Measurements from ENCODE around the gene SLC27A1.
"Not testable (repeated sequence)": the region's sequence is repeated elsewhere in the genome, so short reads cannot be mapped to it uniquely, and the experiment has no call there.

Gene SLC27A1

GRCh38 chr19:17503240-17503639, 32.9 kb downstream of the SLC27A1 start:
- Histone ChIP-seq H3K79me2 (peaks cover 7% of the 10 kb centered on the region), H3K4me2 (ENCODE audit: low read length) (no peak overlapping the region), H3K9ac (no peak overlapping the region), H3K36me3 (ENCODE audit: control insufficient read depth, insufficient read depth, low read length) (no peaks in the 10 kb centered on the region), H3K27me3 (ENCODE audit: control insufficient read depth, insufficient read depth, low read length) (no peaks in the 10 kb centered on the region), H3K4me3 (ENCODE audit: low read depth, low read length) (no peak overlapping the region), H3K9me3 (ENCODE audit: control insufficient read depth, low read length) (no peaks in the 10 kb centered on the region), H3K4me1 (peaks cover 3% of the 10 kb centered on the region), H2AFZ (no peak overlapping the region), H3K27ac (no peak overlapping the region)
- TF ChIP-seq CTCF (IDR thresholded peaks at IDR 0.05): no peak

DNA sequence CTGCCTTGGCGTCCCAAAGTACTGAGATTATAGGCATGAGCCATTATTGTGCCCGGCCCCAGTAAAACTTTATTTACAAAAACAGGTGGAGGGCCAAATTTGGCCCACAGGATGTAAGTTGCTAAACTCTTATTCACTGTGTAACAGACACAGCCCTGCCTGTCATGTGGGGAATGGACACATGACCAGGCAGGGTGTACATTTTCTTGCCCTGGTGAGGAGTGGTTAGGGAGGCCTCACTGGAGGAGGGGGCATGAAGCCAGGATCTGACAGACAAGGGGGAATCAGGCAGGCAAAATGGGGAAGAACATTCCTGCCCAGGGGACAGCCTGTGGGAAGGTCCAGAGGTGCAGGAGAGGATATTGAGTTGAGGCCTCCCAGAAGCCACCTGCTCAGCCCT, 33.7 kb downstream of the SLC27A1 start:
- Histone ChIP-seq H3K4me2 (ENCODE audit: low read length) (no peak overlapping the region), H3K79me2 (peaks cover 7% of the 10 kb centered on the region), H3K36me3 (ENCODE audit: control insufficient read depth, insufficient read depth, low read length) (no peaks in the 10 kb centered on the region), H3K4me3 (ENCODE audit: low read depth, low read length) (no peak overlapping the region), H3K9me3 (ENCODE audit: control insufficient read depth, low read length) (no peaks in the 10 kb centered on the region), H3K4me1 (peaks cover 3% of the 10 kb centered on the region), H2AFZ (no peak overlapping the region), H3K27ac (no peak overlapping the region), H3K27me3 (ENCODE audit: control insufficient read depth, insufficient read depth, low read length) (no peaks in the 10 kb centered on the region), H3K9ac (no peak overlapping the region)
- TF ChIP-seq CTCF (IDR thresholded peaks at IDR 0.05): no peak

- H3K9ac ChIP-seq: no peak overlapping the region
- no peak overlapping the region for H3K27ac ChIP-seq
- H3K4me2 ChIP-seq (ENCODE audit: low read length): no peak overlapping the region
- no peak overlapping the region for H3K4me3 ChIP-seq (ENCODE audit: low read depth, low read length)
- TF ChIP-seq CTCF (IDR thresholded peaks at IDR 0.05): no peak
- H3K27me3 ChIP-seq (ENCODE audit: control insufficient read depth, insufficient read depth, low read length): no peaks in the 10 kb centered on the region
- H3K36me3 ChIP-seq (ENCODE audit: control insufficient read depth, insufficient read depth, low read length): no peaks in the 10 kb centered on the region
- H3K79me2 ChIP-seq: peaks cover 7% of the 10 kb centered on the region
- peaks cover 3% of the 10 kb centered on the region for H3K4me1 ChIP-seq
- H2AFZ ChIP-seq: no peak overlapping the region
- no peaks in the 10 kb centered on the region for H3K9me3 ChIP-seq (ENCODE audit: control insufficient read depth, low read length)
These were observed 34.1 kb downstream of the SLC27A1 start for GRCh38 chr19:17504456-17504855.

DNA sequence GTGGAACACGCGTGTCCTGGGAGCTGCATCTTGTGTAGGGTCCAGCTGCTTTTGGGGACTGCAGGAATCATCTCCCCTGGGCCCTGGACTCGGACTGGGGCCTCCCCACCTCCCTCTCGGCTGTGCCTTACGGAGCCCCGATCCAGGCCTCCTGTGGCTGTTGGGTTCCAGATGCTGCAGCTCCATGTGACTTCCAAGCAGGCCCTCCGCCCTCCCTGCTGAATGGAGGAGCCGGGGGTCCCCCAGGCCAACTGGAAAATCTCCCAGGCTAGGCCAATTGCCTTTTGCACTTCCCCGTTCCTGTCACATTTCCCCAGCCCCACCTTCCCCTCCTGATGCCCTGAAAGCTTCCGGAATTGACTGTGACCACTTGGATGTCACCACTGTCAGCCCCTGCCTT, 34.9 kb downstream of the SLC27A1 start:
- Histone ChIP-seq H3K4me1 (peaks cover 6% of the 10 kb centered on the region), H3K27me3 (ENCODE audit: control insufficient read depth, insufficient read depth, low read length) (no peaks in the 10 kb centered on the region), H3K36me3 (ENCODE audit: control insufficient read depth, insufficient read depth, low read length) (no peaks in the 10 kb centered on the region), H3K4me2 (ENCODE audit: low read length) (no peak overlapping the region), H3K9ac (no peak overlapping the region), H3K27ac (no peak overlapping the region), H3K79me2 (peaks cover 8% of the 10 kb centered on the region), H3K9me3 (ENCODE audit: control insufficient read depth, low read length) (no peaks in the 10 kb centered on the region), H3K4me3 (ENCODE audit: low read depth, low read length) (no peak overlapping the region), H2AFZ (no peak overlapping the region)
- no peak for TF ChIP-seq CTCF (IDR thresholded peaks at IDR 0.05)

DNA sequence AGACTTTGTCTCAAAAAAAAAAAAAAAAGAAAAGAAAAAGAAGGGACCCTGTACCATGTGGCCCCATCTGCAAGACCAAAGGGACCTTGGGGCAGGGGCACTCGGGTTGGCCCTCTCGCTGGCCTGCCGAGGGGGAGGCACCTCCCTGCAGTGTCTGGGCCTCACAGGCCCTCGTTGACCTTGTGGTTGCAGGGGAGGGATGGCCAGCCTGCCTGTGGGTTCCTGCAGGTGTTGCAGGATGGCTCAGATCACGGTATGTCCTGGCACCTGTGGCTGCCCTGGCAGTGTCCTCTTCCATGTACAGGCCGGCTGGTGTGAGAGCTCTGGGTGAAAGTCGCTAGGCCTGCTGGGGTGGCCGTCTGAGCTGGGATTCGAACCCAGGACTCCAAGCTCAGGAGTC, 36.4 kb downstream of the SLC27A1 start:
- Histone ChIP-seq H3K9ac (no peak overlapping the region), H3K36me3 (ENCODE audit: control insufficient read depth, insufficient read depth, low read length) (no peaks in the 10 kb centered on the region), H3K4me1 (peaks cover 12% of the 10 kb centered on the region), H3K27me3 (ENCODE audit: control insufficient read depth, insufficient read depth, low read length) (no peaks in the 10 kb centered on the region), H3K4me2 (ENCODE audit: low read length) (no peak overlapping the region), H3K9me3 (ENCODE audit: control insufficient read depth, low read length) (no peaks in the 10 kb centered on the region), H2AFZ (no peak overlapping the region), H3K27ac (no peak overlapping the region), H3K4me3 (ENCODE audit: low read depth, low read length) (no peak overlapping the region), H3K79me2 (peaks cover 6% of the 10 kb centered on the region)
- TF ChIP-seq CTCF (IDR thresholded peaks at IDR 0.05): no peak

DNA sequence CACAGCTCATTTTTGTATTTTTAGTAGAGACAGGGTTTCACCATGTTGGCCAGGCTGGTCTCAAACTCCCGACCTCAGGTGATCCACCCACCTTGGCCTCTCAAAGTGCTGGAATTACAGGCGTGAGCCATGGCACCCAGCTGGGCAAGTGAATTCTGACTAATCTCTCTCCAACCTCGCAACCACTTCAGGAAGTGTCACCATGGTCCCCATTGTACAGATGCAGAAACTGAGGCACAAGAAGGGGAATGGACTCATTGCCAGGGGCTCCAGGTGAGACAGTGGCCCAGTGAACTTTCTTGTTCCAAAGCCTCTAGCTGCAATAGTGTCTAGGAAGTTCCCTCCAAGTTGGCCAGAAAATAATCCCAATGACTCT, 38.2 kb downstream of the SLC27A1 start:
- H2AFZ ChIP-seq; H3K79me2 ChIP-seq; H3K9me3 ChIP-seq (ENCODE audit: control insufficient read depth, low read length); H3K4me2 ChIP-seq (ENCODE audit: low read length); H3K27ac ChIP-seq; H3K9ac ChIP-seq; H3K27me3 ChIP-seq (ENCODE audit: control insufficient read depth, insufficient read depth, low read length); H3K36me3 ChIP-seq (ENCODE audit: control insufficient read depth, insufficient read depth, low read length); H3K4me3 ChIP-seq (ENCODE audit: low read depth, low read length): not testable (repeated sequence)
- H3K4me1 ChIP-seq: peaks cover 12% of the 10 kb centered on the region
